Limb (tissue), 2 donors: ENCODE measurements around the gene EMILIN1.
A peak's percentile ranks its signal among the peaks of the same experiment; 100 is the strongest.

Source experiments
- DNase-seq, 2 donors: peaks; one replicate each; pipeline ENCODE4 v3.0.0-alpha.2; 2016; ENCODE audit errors: extremely low spot score in 2 of 2

EMILIN1 gene

GRCh38 chr2:27079233-27080139, 1.1 kb downstream of the EMILIN1 start:
- no peak for DNase-seq

- DNase-seq, result no peak
Measured at GRCh38 chr2:27080140-27080469, 1.7 kb downstream of the EMILIN1 start.

GRCh38 chr2:27080603-27080936, 2.2 kb downstream of the EMILIN1 start:
- DNase-seq, result no peak

GRCh38 chr2:27081984-27082772, 3.8 kb downstream of the EMILIN1 start:
- no peak for DNase-seq

GRCh38 chr2:27082773-27083409, 4.5 kb downstream of the EMILIN1 start:
- no peak for DNase-seq

- DNase-seq, result no peak
Measured at GRCh38 chr2:27083410-27084296, 5.2 kb downstream of the EMILIN1 start.

GRCh38 chr2:27084297-27085061, 6.1 kb downstream of the EMILIN1 start:
- DNase-seq, result no peak

GRCh38 chr2:27085062-27085672, 6.8 kb downstream of the EMILIN1 start:
- no peak for DNase-seq

- DNase-seq, result peak in 1 of 2 donors; percentile 70
Measured at GRCh38 chr2:27085673-27086089, 7.3 kb downstream of the EMILIN1 start.

- peak; percentile 95 to 99 for DNase-seq
Measured at GRCh38 chr2:27086090-27086723, 7.8 kb downstream of the EMILIN1 start.

GRCh38 chr2:27086724-27087593, 8.5 kb downstream of the EMILIN1 start, which contains the start of gene KHK:
KHK (plus strand) TSS chr2:27086772; CDS start chr2:27087260, 488 bp downstream.
- DNase-seq, result peak in 1 of 2 donors; percentile 54

GRCh38 chr2:27087823-27088410, 9.5 kb downstream of the EMILIN1 start:
- DNase-seq, result no peak

GRCh38 chr2:27088634-27089033, 10.2 kb downstream of the EMILIN1 start:
- DNase-seq, result no peak

- no peak for DNase-seq
Measured at GRCh38 chr2:27089111-27089954, 10.9 kb downstream of the EMILIN1 start.

GRCh38 chr2:27091746-27092695, 13.6 kb downstream of the EMILIN1 start:
- no peak for DNase-seq
